Activated gamma-delta T cell (primary cell): Measurements from ENCODE around the gene TACR1.
"Not testable (repeated sequence)": the region's sequence is repeated elsewhere in the genome, so short reads cannot be mapped to it uniquely, and the experiment has no call there.

Source experiments
- DNase-seq: peaks from one replicate; lab custom pipeline; 2025; lab: John Stamatoyannopoulos, UW

TACR1 gene

DNA sequence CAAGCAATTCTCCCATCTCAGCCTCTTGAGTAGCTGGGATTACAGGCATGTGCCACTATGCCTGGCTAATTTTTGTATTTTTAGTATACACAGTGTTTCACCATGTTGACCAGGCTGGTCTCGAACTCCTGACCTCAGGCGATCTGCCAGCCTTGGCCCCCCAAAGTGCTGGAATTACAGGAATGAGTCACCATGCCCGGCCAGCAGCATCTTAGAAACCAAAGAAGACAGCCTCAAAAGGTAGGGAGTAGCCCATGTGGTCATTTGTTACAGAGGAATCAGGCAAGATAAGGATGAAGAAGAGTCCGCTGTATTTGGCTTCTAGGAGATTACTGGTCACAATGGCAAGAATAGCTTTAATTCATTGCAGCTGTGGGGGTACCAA lies 53.1 kb downstream of the TACR1 start:
- not testable (repeated sequence) for DNase-seq

DNA sequence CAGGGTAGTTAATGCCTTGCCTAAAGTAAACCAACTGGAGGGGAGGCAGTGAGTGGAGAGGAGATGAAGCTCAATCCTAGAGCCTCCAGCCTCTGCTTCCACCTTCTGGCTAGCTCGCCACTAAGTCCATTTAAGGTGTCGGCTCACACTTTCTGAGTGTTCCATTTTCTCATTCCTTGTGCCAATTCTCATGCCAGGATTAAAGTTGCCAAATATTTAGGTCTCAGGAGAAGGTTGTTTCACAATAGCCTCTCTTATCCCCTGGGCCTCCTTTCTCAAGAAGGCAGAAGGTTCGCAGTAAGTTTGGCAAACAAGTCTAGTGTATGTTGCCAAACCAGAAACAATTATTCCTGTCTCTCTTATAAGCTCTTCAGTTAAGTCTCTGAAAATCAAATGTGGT lies 57.2 kb downstream of the TACR1 start:
- DNase-seq, result no peak

DNA sequence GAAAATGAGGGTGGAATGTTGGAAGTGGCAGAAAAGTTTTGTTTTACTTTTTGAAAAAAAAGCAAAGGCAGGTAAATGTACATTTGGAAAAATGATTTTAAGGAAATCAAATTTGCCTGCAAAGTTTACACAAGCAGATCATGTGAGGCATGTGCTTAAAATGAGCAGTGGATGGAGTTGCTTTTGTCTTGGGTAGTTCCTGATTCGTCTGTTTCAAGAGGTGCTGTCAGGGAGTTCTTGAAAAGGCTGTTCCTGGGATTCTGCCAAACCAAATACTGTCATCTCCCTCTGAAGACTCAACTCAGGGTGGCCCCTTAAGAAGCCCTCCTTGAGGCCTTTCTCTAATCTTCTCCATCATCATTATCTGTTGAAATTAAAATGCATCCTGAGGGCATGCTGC lies 59.0 kb downstream of the TACR1 start:
- no peak for DNase-seq

DNA sequence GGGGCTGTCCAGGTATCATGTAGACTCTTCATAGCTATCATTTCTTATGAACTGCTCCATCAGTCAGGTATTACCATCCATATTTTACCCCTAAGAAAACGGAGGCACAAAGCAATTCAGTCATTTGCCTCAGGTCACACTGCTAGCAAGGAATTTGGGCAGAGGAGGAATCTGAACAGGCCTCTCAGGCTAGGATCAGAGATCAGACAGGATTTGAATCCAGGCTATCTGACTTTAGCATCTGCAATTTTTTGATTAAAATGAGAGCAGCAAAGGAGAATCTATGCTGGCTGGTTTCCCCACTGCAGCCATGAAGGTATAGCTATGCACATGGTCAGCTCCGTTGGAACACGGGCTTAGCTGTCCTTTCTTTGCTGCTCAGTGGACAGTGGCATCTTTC lies 60.1 kb downstream of the TACR1 start:
- no peak for DNase-seq

DNA sequence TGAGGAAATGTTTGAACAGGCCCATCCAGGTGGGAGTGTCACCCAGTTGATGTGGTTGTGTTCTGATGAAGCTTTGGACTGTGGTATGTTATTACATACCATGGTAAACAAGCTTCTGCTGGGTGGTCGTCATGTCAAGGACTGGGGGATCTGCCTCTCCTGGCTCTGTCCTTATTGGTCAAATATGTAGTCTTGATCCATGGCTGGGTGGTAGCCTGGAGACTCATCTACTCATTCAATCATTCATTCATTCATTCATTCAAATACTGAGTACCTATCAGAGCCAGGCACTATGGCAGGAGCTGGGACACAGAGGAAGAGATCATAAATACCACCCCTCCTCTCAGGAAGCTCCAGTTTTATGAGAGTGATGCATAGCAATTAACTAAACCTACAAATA lies 60.8 kb downstream of the TACR1 start:
- DNase-seq, result no peak

DNA sequence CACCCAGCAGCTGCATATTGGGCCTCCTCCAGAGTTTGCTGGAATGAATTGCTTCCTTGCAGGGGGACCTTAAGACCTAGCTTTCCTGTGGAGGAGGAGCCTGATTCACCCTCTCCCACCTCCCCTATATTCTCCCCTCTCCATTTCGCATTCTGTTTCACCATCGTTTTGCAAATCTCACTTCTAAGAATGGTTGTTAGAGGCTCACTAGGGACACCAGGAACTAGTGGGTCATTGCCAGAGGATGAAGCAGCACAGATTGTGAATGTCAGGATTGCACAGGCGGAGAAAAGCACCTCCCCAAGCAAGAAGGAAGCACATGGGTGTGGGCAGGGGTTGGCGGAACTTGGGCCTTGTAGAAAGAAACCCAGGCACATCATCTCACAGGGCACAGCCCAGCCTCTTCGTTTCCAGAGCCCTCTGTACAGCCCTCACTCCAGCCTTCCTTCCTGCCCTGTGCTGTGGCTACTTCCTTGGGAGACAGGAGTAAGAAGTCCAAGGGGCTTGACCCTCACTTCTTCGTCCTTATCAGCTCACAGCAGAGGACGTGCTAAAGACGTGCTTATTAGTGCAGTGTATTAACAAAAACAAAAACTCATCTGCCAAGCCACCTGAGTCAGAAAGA lies 63.4 kb downstream of the TACR1 start:
- DNase-seq, result no peak

DNA sequence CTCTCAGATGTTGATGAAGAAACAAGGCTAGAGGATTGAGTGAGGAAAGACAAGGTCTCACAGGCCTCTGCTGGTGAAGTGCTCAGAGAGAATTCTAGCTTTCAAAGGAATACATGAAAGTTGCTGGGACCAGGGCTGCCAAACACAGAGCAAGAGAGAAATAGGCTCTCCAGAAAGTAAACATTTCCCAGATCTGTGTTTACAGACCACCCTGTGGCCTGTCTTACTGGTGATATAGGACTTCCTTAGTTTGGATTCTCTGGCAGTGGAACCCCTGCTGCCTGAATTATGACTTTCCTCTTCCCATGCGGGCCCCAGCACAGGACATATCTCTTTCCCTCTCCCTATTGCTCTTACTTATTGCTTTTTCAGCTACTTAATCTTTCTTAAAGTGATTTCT lies 64.5 kb downstream of the TACR1 start:
- DNase-seq, result no peak

DNA sequence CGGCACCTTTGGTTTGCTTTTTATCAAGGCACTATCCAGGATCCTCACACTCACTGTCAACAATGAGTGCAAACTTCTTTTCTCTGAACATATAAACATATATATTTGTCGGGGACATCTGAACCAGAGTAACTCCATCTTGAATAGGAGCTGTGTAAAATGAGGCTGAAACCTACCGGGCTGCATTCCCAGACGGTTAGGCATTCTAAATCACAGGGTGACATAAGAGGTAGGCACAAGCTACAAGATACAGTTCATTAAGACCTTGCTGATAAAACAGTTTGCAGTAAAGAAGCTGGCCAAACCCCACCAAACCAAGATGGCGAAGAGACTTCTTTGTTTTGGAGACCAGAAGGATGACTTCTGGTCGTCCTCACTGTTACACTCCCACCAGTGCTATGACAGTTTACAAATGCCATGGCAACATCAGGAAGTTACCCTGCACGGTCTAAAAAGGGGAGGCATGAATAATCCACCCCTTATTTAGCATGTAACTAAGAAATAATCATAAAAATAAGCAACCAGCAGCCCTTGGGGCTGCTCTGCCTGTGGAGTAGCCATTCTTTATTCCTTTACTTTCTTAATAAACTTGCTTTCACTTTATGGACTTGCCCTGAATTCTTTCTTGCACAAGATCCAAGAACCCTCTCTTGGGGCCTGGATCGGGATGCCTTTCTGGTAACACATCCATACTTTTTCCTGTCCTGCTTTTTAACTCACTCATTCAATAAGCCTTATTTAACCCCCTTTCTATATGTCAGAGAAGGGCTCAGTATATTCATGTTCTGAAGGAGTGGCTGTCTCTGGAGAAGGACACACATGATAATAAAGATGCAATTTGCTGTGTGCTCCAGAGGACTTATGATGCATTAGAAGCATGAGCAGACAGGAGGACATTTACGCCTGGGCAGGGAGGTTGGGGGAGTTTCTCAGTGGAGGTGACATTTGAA lies 65.4 kb downstream of the TACR1 start:
- no peak for DNase-seq

DNA sequence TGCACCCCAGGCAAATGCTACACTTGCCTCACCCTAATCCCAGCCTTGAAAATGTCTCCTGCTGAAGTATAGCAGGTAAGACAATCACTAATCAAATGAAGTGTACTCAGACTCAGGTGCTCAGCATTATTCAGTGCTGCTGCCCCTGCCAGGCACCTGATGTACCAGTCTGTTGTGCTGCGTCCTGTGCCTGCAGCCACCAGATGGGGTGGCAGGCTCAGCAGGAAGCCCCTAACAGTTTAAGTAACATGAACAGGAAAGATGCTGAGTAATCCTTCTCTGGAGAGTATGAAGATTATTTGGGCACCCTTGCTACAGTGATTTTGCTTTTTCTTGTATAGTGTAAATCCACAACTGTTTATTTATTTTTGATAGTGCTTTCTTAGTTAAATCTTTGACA lies 69.1 kb downstream of the TACR1 start:
- DNase-seq, result no peak

DNA sequence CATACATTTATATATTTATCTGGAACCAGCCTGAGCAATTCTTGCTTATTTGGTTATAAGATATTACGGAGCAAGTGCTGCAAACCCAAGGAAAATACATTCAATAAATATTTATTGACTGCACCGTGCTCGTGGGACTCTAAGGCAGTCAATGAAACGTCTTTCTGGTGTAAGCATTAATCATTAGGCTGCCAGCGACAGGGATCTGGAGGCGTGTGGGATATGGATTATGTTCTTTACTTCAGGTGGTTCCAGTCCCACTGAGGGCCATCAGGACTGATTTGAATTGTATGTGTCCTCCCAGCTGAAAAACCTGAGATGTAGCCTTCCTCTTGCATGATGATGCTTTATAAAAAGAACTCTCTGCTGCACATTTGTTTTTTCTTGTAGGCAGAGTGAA lies 75.4 kb downstream of the TACR1 start:
- no peak for DNase-seq

DNA sequence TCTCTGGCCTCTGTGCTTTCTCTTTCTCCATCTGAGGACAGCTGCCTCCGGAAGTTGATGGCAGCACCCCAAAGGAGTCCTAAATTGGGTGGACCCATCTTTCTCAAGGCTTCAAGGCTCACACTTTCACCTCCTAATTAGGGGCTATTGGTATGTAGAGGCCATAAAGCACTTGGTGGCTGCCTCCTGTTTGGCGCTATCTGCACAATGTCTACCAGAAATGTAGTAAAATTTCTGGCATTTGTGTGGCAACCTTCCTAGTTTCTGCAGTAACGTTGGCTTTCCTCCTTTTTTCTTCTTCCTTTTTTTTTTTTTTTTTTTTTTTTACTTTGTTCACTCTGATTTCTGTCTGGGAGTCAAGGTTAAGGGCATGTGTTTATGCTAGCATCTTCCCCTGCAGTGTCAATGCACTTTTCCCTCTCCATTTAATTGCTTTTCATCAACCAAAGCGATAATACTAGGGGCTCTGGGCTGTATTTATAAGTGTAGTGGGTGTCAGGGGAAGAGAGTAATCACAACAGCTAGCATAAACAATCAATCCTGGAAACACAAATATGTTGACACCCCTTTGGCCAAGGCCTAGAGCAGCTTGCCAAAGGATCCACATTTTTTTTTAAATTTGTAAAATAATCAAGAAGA lies 86.0 kb downstream of the TACR1 start:
- DNase-seq, result no peak

DNA sequence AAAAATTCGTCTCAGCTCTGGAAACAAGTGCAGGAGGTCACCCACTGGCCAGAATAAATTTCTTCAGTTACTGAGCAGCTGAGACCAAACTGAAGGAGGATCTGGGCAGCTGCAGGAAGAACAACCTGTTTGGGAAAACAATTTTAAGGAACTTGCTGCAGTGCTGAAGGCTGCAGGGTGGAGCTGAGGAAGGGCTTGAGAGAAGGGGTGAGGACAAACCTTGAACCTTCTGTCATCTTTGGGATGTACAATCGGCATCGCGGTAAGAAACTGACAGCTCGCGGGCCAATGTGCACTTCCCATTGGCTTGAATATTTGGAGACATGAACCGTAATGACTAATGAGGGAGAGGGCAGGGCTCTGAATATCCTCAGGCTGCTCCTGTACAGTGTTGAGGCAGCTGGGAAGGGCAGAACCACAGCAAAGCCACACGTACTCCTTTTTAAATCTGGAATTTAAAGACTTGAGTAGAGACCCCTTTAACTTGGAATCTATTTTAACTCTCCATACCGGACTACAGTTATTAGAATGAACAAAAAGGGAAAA lies 90.3 kb downstream of the TACR1 start:
- DNase-seq, result no peak

DNA sequence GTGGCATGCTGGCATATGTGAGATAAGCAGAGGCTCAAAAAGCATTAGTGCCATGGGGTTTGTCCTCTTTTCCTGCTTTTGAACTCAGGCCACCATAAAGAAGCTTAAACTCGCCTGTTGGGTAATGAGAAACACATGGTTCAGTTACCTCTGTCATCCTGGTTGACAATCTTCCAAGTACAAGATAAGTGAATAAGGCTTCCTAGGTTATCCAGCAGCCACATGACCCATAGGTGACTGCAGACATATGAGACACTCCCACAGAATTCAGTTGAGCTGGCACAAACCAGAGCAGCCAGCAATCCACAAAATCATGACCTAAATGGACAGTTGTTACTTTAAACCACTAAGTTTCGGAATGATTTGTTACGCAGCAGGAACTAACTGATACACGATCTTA lies 97.3 kb downstream of the TACR1 start:
- no peak for DNase-seq

DNA sequence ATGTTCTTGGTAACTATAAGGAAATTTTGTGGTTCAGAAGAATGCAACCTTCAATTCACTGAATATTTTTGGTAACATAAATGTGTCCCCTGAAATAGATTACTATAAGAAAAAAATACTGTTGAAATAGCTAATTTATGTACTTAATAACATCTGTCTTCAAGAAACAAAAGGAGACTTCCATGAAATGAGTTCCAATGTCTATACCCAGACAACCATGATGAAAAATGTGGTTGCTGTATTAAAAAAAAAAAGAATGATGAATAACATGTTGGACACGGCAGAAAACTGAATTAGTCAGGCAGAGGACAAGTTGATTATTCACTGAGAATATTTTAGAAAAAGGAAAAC lies 98.5 kb downstream of the TACR1 start:
- no peak for DNase-seq

DNA sequence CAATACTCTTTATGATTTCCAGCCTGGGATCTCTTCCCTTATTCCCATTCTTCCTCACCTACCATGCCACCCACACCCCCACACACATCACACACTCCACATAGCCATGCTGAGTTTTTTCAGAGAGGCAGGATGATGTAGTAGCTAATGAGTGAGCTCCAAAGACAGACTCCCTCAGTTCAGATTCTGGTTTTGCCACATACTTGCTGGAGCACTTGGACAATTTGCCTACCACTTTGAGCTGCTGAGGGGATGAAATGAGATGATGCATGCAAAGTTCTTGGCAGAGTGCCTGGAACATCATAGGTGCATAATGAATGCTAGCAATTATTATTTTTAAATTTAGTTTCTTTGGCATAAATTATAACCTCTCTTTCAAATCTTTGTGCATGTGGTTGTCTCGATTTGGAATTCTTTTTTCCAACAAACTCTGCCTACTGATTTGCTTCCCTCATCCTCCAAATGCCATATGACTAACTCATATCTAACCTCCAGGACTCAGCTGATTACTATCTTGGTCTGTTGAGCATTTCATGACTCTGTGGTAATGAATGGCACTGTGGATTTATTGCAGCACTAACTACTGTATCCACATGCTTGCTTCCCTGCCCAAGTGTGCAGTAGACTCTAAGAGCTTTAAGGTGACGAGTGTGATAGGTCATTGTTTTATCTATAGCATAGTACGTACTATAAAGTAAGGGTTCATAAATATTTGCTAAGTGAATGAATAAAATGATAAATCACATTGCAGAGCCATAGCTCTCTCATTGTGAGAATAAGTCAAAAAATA lies 99.1 kb downstream of the TACR1 start:
- no peak for DNase-seq

DNA sequence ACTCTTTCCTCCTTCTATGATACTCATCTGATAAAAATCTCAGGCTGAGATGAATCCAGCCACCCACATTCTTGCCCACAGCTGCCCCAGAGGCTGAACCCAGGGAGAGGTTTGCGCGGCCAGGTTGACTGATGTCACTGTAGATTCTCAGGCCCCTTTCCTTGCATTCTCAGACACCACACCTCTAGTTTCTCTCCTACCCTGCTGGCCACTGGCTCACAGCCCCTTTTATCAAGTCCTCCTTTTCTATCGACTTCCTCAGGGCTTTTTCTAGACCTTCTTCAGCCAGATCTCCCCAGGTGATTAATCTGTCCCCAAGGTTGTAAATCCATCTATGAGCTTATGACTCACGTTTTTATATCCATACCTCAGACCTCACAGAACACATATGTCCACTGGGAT lies 99.8 kb downstream of the TACR1 start:
- no peak for DNase-seq

DNA sequence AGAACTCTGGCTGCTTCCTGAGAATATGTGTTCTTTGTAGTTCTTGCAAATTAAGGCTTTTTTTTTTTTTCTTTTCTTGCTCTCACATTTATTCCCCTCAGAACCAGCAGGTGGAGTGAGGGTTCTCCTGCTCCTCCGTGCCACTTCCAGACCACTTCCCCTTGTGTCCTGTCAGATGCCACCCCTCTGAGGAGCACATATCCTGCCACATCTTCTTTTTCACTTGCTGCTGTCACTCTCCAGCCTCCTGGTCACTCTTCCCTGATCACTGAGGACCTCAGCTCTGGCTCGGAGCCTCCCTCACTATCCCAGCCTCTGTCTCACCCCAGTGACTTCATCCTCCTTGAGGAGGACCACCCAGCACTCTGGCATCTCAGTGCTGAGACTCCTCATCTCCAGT lies 100.5 kb downstream of the TACR1 start:
- no peak for DNase-seq

DNA sequence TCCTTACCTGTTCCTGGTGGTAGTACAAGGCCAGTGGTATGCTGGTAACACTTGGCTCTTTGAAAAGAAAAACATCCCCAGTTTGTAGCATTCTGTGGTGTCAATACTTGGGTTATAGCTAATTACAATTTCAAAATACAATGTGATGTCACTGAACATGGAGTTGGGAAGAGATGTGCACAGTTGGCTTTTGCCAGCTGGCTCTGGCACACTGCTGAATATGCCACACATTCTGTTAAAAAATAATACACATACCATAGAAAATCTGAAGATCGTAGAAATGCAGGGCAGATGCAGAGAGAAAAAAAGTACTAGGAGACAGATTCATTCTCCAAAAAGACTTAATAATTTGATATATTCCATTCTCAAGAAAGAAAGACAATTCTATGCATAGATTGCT lies 101.5 kb downstream of the TACR1 start:
- DNase-seq, result no peak

DNA sequence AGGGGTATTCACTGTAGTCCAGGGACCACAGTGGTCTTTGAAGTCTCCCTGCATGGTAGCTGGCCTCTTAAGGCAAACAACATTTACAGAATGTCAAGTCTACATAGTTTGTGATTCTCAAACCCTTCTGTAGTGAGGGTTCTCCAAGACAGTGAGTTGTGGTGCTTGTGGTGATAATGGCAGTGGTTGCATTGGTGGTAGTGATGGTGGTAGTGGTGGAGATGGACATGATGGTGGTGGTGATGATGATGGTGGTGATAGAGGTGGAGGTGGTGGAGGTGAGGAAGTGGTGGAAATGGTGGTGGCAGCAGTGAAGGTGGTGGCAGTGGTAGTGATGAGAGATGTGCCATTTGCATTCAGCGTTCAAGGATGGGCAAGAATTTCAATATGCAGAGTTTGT lies 104.9 kb downstream of the TACR1 start:
- DNase-seq, result no peak

DNA sequence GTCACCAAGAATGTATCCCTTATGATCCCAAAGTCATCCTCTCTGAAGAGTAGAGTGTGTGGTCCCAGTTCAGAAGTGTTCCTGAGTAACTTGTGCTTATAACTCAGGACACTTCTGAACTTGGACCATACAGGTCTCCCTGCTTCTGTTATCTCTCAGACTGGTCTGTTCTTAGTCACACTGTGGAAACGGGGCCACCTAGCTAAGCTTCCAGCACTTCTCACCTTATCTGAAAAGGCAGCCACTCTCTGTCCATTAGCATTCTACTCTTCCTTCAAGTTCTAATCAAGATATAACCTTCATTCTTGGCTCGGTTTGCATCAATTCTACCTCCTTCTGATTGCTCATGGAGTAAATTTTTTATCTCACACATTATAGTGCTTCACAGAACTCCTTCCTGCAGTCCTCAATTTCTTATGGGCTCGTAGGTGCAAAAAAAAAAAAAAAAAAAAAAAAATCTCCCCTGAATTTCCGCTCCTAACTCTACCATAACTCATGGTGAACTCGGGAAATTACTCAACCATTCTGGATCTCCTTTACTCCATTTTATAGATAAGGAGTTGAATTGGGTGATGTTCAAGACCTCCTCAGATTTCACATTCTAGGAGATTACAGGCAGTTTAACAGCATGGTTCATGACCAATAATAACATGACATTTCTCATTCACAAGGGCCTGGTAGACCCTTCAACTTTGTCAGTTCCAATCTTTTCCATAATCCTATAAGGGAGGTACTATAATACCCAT lies 108.4 kb downstream of the TACR1 start:
- DNase-seq, result no peak

DNA sequence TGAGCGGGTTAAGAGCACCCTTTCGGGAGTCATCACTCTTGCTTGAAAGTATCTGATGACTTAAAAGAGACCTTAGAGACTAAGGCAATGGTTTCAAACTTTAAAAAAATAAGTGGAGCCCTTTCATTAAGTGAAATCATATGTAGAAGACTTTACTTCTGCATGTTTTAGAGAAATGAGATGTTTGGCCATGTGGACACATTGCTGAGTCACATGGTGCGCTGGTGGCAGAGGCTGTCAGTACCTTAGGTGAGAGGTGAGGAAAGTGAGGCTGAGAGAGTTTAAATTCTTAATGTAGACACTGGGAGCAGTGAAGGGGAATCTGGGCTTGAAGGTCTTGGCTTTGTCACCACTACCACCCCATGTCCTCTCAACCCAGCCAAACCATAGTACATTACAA lies 109.8 kb downstream of the TACR1 start:
- no peak for DNase-seq
